CD14-positive monocyte (primary cell): ENCODE results near the gene MYO1A. TPM values are rescaled to one million over a fixed set of nuclear protein-coding genes. Genes with fewer than 3 reads are reported as not detected.

Experiments
- DNase-seq, 3 donors: peaks; one replicate each; pipeline ENCODE4 v3.0.0-alpha.2; 2011 to 2022
- H2AFZ ChIP-seq: 2 replicates; pipeline ENCODE4 v1.6.0; 2012; ENCODE audit warnings: mild to moderate bottlenecking, low read depth, low read length, inconsistent platforms; ENCODE audit not compliant: insufficient read depth, poor library complexity, severe bottlenecking
- H3K27ac ChIP-seq, 2 donors: 1 replicate in 1 of 2; 2 replicates in 1 of 2; pipeline ENCODE4 v1.5.1; 2012 to 2013; ENCODE audit warnings: low read length in 2 of 2, control low read depth in 1 of 2, inconsistent platforms in 1 of 2, low read depth in 1 of 2, mild to moderate bottlenecking in 1 of 2
- H3K27me3 ChIP-seq, 2 donors: one replicate each; pipeline versions ENCODE4 v1.6.0 to v1.6.1; 2011 to 2013; ENCODE audit warnings: low read length in 2 of 2; ENCODE audit not compliant: control insufficient read depth in 2 of 2, insufficient read depth in 2 of 2
- H3K36me3 ChIP-seq, 2 donors: replicated peaks in 1 of 2; 1 replicate in 1 of 2; 2 replicates in 1 of 2; pipeline versions ENCODE4 v1.5.1 to v1.6.1; 2012 to 2013; ENCODE audit warnings: low read length in 2 of 2, control low read depth in 1 of 2, inconsistent platforms in 1 of 2, mild to moderate bottlenecking in 1 of 2; ENCODE audit not compliant: insufficient read depth in 2 of 2, control insufficient read depth in 1 of 2
- H3K4me1 ChIP-seq, 2 donors: 1 replicate in 1 of 2; 2 replicates in 1 of 2; pipeline versions ENCODE4 v1.5.1 to v1.6.1; 2012 to 2013; ENCODE audit warnings: low read length in 2 of 2, control low read depth in 1 of 2, inconsistent platforms in 1 of 2, mild to moderate bottlenecking in 1 of 2, moderate library complexity in 1 of 2; ENCODE audit not compliant: insufficient read depth in 2 of 2, control insufficient read depth in 1 of 2
- H3K4me2 ChIP-seq: replicated peaks from 2 replicates; pipeline ENCODE3; 2012; ENCODE audit warnings: low read length, moderate library complexity, mild to moderate bottlenecking; ENCODE audit not compliant: poor library complexity, severe bottlenecking; ENCODE audit errors: extremely low read depth
- H3K4me3 ChIP-seq, 3 experiments: fragments of 200-600 bp in 1 of 3; sonication (generic) in 1 of 3; replicated peaks in 1 of 3; 1 replicate in 2 of 3; 2 replicates in 1 of 3; pipeline ENCODE4 v1.5.1; 2011 to 2013; ENCODE audit warnings: low read length in 3 of 3, mild to moderate bottlenecking in 3 of 3, control low read depth in 2 of 3, low read depth in 2 of 3, inconsistent platforms in 1 of 3, moderate library complexity in 1 of 3
- H3K79me2 ChIP-seq: 2 replicates; pipeline ENCODE4 v1.6.0; 2012; ENCODE audit warnings: mild to moderate bottlenecking, control low read depth, inconsistent platforms, low read length, moderate library complexity; ENCODE audit not compliant: insufficient read depth
- H3K9ac ChIP-seq: 2 replicates; pipeline ENCODE4 v1.6.0; 2017; ENCODE audit warnings: low read length, mild to moderate bottlenecking; ENCODE audit not compliant: insufficient read depth, poor library complexity, severe bottlenecking
- H3K9me3 ChIP-seq, 2 donors: replicated peaks in 1 of 2; 1 replicate in 1 of 2; 2 replicates in 1 of 2; pipeline versions ENCODE4 v1.5.1 to v1.6.1; 2012 to 2013; ENCODE audit warnings: low read length in 2 of 2, control low read depth in 1 of 2; ENCODE audit not compliant: control insufficient read depth in 1 of 2, insufficient read depth in 1 of 2
- H4K20me1 ChIP-seq: 2 replicates; pipeline ENCODE4 v1.6.0; 2012; ENCODE audit warnings: mild to moderate bottlenecking, low read length, control low read depth, moderate library complexity; ENCODE audit not compliant: insufficient read depth
- H3K27ac Mint-ChIP-seq, 7 donors: one replicate each; pipeline ENCODE4 v1.8.0; 2020; ENCODE audit warnings: mild to moderate bottlenecking in 7 of 7, mixed read lengths in 7 of 7, moderate library complexity in 6 of 7, inconsistent platforms in 2 of 7
- H3K27me3 Mint-ChIP-seq, 3 donors: one replicate each; pipeline ENCODE4 v1.8.0; 2021 to 2022; ENCODE audit warnings: low read depth in 3 of 3, mild to moderate bottlenecking in 3 of 3, mixed read lengths in 3 of 3, moderate library complexity in 3 of 3, inconsistent platforms in 1 of 3
- H3K36me3 Mint-ChIP-seq, 2 donors: one replicate each; pipeline ENCODE4 v1.8.0; 2020; ENCODE audit warnings: mixed read lengths in 2 of 2, inconsistent platforms in 1 of 2, mild to moderate bottlenecking in 1 of 2
- H3K4me1 Mint-ChIP-seq: one replicate; pipeline ENCODE4 v1.8.0; 2020; ENCODE audit warnings: mild to moderate bottlenecking, mixed read lengths
- H3K4me3 Mint-ChIP-seq, 2 donors: one replicate each; pipeline ENCODE4 v1.8.0; 2020; ENCODE audit warnings: mild to moderate bottlenecking in 2 of 2, mixed read lengths in 2 of 2, moderate library complexity in 1 of 2
- H3K9me3 Mint-ChIP-seq, 7 donors: one replicate each; pipeline ENCODE4 v1.8.0; 2020 to 2022; ENCODE audit warnings: mixed read lengths in 7 of 7, mild to moderate bottlenecking in 6 of 7, moderate library complexity in 6 of 7, inconsistent platforms in 2 of 7
- CTCF ChIP-seq: fragments of 200-600 bp; IDR thresholded peaks from one replicate; pipeline ENCODE4 v1.8.0; 2022; ENCODE audit warnings: antibody characterized with exemption, mild to moderate bottlenecking
- WGBS: methylation state at CpG from one replicate; pipeline ENCODE4 v1.1.5; 2013; ENCODE audit warnings: missing lambda C conversion rate; ENCODE audit not compliant: insufficient coverage; 5-methylcytosine and 5-hydroxymethylcytosine counted together
- intact Hi-C, 2 donors: fragments of 100-400 bp; cut with micrococcal nuclease; formaldehyde crosslinking; loops; one replicate each; pipeline versions ENCODE4 v1.15.0 to v1.15.1; 2023
- polyA plus RNA-seq, 3 donors: library from polyadenylated mRNA; depleted of rRNA in 1 of 3; unstranded in 2 of 3; stranded (reverse) in 1 of 3; fragments of 300-500 nt in 2 of 3; fragments of >200 nt in 1 of 3; fragmentation: Illumina TruSeq in 2 of 3; gene quantifications; 1 replicate in 2 of 3; 2 replicates in 1 of 3; pipeline ENCODE4 v1.2.3, GENCODE V29; 2012 to 2021

The MYO1A gene
- polyA plus RNA-seq, 3 donors: 0.22 to 1.7 (median 1.3) TPM

GRCh38 chr12:57006809-57007475 lies 43.0 kb downstream of the MYO1A start:
- Mint-ChIP-seq H3K9me3 (no peaks in the 10 kb centered on the region), H3K27me3 (peaks cover 0 to 1% (median 0%) of the 10 kb centered on the region in 3 donors), H3K4me3 (peak overlapping the region; percentile 79 to 86), H3K27ac (peak overlapping the region in 3 of 7 donors; percentile 53 to 69 (median 66)), H3K36me3 (peaks cover 29% of the 10 kb centered on the region in 2 donors), H3K4me1 (peaks cover 23% of the 10 kb centered on the region)
- intact Hi-C loops: loop anchor here in 1 of 2 donors (5.0 kb wide), 1 partner anchor 55 kb away; no protein-coding TSS in a partner anchor
- Histone ChIP-seq H3K9ac (no peak overlapping the region), H3K79me2 (peaks cover 19% of the 10 kb centered on the region), H2AFZ (peak overlapping the region; percentile 64), H3K36me3 (peaks cover 26 to 27% of the 10 kb centered on the region in 2 donors), H3K4me2 (peak overlapping the region; percentile 66), H3K4me3 (peak overlapping the region; percentile 9 to 87 (median 21)), H3K27ac (no peak overlapping the region), H3K4me1 (peaks cover 13 to 21% of the 10 kb centered on the region in 2 donors), H4K20me1 (peaks cover 5% of the 10 kb centered on the region), H3K9me3 (no peaks in the 10 kb centered on the region), H3K27me3 (no peaks in the 10 kb centered on the region)
- no peak for DNase-seq
- peak; percentile 7 for TF ChIP-seq CTCF
- WGBS: 44% methylated on average over 6 of the region's 10 CpGs

DNA sequence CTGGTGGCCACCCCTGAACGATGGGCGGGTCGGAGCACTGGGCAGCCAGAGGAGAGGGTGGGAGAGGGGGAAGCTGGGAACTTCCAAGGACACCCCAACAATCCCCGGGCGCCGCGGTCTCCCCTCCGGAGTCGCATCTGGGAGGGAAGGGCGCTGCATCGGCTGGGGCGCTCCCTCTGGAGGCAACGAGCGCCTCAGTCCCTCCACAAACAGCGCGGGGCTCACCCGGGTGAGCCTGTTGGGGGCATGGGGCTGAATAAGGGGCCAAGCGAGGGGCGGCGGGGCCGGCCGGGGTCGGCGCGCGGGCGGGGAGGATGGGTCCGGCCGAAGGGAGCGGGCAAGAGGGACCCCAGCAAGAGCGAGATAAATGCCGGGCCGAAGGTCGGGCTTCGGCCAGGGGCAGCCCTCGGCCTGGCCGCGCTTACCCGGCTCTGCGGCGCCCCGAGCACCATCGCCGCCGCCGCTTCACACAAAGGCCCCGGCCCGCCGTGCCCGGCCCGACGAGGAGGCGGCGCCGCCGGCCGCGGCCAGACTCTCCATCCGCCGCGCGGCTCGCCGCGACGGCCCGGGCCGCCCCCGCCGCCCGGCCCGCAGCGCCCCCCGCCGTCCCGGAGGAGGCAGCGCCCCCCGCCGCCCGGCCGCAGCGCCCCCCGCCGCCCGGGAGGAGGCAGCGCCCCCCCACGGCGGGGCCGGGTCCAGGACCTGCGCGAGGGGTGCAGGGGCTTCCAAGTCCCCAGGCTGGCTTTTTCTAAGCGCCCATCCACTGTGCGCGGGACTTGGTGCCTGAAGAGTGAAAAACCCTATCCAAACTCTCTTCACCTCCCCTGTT lies 43.7 kb downstream of the MYO1A start, which contains the start of gene ZBTB39:
Gene ZBTB39 (minus strand): TSS at position 567 of the 829 bp plus-strand sequence. CDS start 1,629 bp downstream, outside the sequence.
- Mint-ChIP-seq H3K9me3 (no peaks in the 10 kb centered on the region), H3K27ac (peak within 1 kb of the TSS; percentile 18 to 76 (median 53)), H3K36me3 (peaks cover 37% of the 10 kb centered on the region in 2 donors), H3K4me3 (peak within 1 kb of the TSS; percentile 86 to 94), H3K4me1 (peaks cover 23% of the 10 kb centered on the region), H3K27me3 (peaks cover 0 to 1% (median 0%) of the 10 kb centered on the region in 3 donors)
- DNase-seq: peak; percentile 15 to 66 (median 48)
- Histone ChIP-seq H3K9me3 (no peaks in the 10 kb centered on the region), H3K27me3 (no peaks in the 10 kb centered on the region), H3K79me2 (peaks cover 19% of the 10 kb centered on the region), H4K20me1 (peaks cover 10% of the 10 kb centered on the region), H3K4me1 (peaks cover 13 to 21% of the 10 kb centered on the region in 2 donors), H3K9ac (peak within 1 kb of the TSS; percentile 81), H3K27ac (peak within 1 kb of the TSS in 1 of 2 donors; percentile 55), H2AFZ (peak within 1 kb of the TSS; percentile 95), H3K4me2 (peak within 1 kb of the TSS; percentile 94), H3K4me3 (peak within 1 kb of the TSS; percentile 59 to 87 (median 86)), H3K36me3 (peaks cover 28 to 31% of the 10 kb centered on the region in 2 donors)
- peak; percentile 64 for TF ChIP-seq CTCF
- intact Hi-C loops: loop anchor here in 1 of 2 donors (5.0 kb wide), 1 partner anchor 56 kb away; no protein-coding TSS in a partner anchor
- under 1% methylated on average over 69 of the region's 94 CpGs for WGBS
